CD14-positive monocyte (primary cell): ENCODE results near the gene PRDX5. TPM values are rescaled to one million over a fixed set of nuclear protein-coding genes. Genes with fewer than 3 reads are reported as not detected.

Experiments used
- DNase-seq, 3 donors: peaks; one replicate each; pipeline ENCODE4 v3.0.0-alpha.2; 2011 to 2022
- H2AFZ ChIP-seq: 2 replicates; pipeline ENCODE4 v1.6.0; 2012; ENCODE audit warnings: mild to moderate bottlenecking, low read depth, low read length, inconsistent platforms; ENCODE audit not compliant: insufficient read depth, poor library complexity, severe bottlenecking
- H3K27ac ChIP-seq, 2 donors: 1 replicate in 1 of 2; 2 replicates in 1 of 2; pipeline ENCODE4 v1.5.1; 2012 to 2013; ENCODE audit warnings: low read length in 2 of 2, control low read depth in 1 of 2, inconsistent platforms in 1 of 2, low read depth in 1 of 2, mild to moderate bottlenecking in 1 of 2
- H3K27me3 ChIP-seq, 2 donors: one replicate each; pipeline versions ENCODE4 v1.6.0 to v1.6.1; 2011 to 2013; ENCODE audit warnings: low read length in 2 of 2; ENCODE audit not compliant: control insufficient read depth in 2 of 2, insufficient read depth in 2 of 2
- H3K36me3 ChIP-seq, 2 donors: replicated peaks in 1 of 2; 1 replicate in 1 of 2; 2 replicates in 1 of 2; pipeline versions ENCODE4 v1.5.1 to v1.6.1; 2012 to 2013; ENCODE audit warnings: low read length in 2 of 2, control low read depth in 1 of 2, inconsistent platforms in 1 of 2, mild to moderate bottlenecking in 1 of 2; ENCODE audit not compliant: insufficient read depth in 2 of 2, control insufficient read depth in 1 of 2
- H3K4me1 ChIP-seq, 2 donors: 1 replicate in 1 of 2; 2 replicates in 1 of 2; pipeline versions ENCODE4 v1.5.1 to v1.6.1; 2012 to 2013; ENCODE audit warnings: low read length in 2 of 2, control low read depth in 1 of 2, inconsistent platforms in 1 of 2, mild to moderate bottlenecking in 1 of 2, moderate library complexity in 1 of 2; ENCODE audit not compliant: insufficient read depth in 2 of 2, control insufficient read depth in 1 of 2
- H3K4me2 ChIP-seq: replicated peaks from 2 replicates; pipeline ENCODE3; 2012; ENCODE audit warnings: low read length, moderate library complexity, mild to moderate bottlenecking; ENCODE audit not compliant: poor library complexity, severe bottlenecking; ENCODE audit errors: extremely low read depth
- H3K4me3 ChIP-seq, 3 experiments: fragments of 200-600 bp in 1 of 3; sonication (generic) in 1 of 3; replicated peaks in 1 of 3; 1 replicate in 2 of 3; 2 replicates in 1 of 3; pipeline ENCODE4 v1.5.1; 2011 to 2013; ENCODE audit warnings: low read length in 3 of 3, mild to moderate bottlenecking in 3 of 3, control low read depth in 2 of 3, low read depth in 2 of 3, inconsistent platforms in 1 of 3, moderate library complexity in 1 of 3
- H3K79me2 ChIP-seq: 2 replicates; pipeline ENCODE4 v1.6.0; 2012; ENCODE audit warnings: mild to moderate bottlenecking, control low read depth, inconsistent platforms, low read length, moderate library complexity; ENCODE audit not compliant: insufficient read depth
- H3K9ac ChIP-seq: 2 replicates; pipeline ENCODE4 v1.6.0; 2017; ENCODE audit warnings: low read length, mild to moderate bottlenecking; ENCODE audit not compliant: insufficient read depth, poor library complexity, severe bottlenecking
- H3K9me3 ChIP-seq, 2 donors: replicated peaks in 1 of 2; 1 replicate in 1 of 2; 2 replicates in 1 of 2; pipeline versions ENCODE4 v1.5.1 to v1.6.1; 2012 to 2013; ENCODE audit warnings: low read length in 2 of 2, control low read depth in 1 of 2; ENCODE audit not compliant: control insufficient read depth in 1 of 2, insufficient read depth in 1 of 2
- H4K20me1 ChIP-seq: 2 replicates; pipeline ENCODE4 v1.6.0; 2012; ENCODE audit warnings: mild to moderate bottlenecking, low read length, control low read depth, moderate library complexity; ENCODE audit not compliant: insufficient read depth
- H3K27ac Mint-ChIP-seq, 7 donors: one replicate each; pipeline ENCODE4 v1.8.0; 2020; ENCODE audit warnings: mild to moderate bottlenecking in 7 of 7, mixed read lengths in 7 of 7, moderate library complexity in 6 of 7, inconsistent platforms in 2 of 7
- H3K27me3 Mint-ChIP-seq, 3 donors: one replicate each; pipeline ENCODE4 v1.8.0; 2021 to 2022; ENCODE audit warnings: low read depth in 3 of 3, mild to moderate bottlenecking in 3 of 3, mixed read lengths in 3 of 3, moderate library complexity in 3 of 3, inconsistent platforms in 1 of 3
- H3K36me3 Mint-ChIP-seq, 2 donors: one replicate each; pipeline ENCODE4 v1.8.0; 2020; ENCODE audit warnings: mixed read lengths in 2 of 2, inconsistent platforms in 1 of 2, mild to moderate bottlenecking in 1 of 2
- H3K4me1 Mint-ChIP-seq: one replicate; pipeline ENCODE4 v1.8.0; 2020; ENCODE audit warnings: mild to moderate bottlenecking, mixed read lengths
- H3K4me3 Mint-ChIP-seq, 2 donors: one replicate each; pipeline ENCODE4 v1.8.0; 2020; ENCODE audit warnings: mild to moderate bottlenecking in 2 of 2, mixed read lengths in 2 of 2, moderate library complexity in 1 of 2
- H3K9me3 Mint-ChIP-seq, 7 donors: one replicate each; pipeline ENCODE4 v1.8.0; 2020 to 2022; ENCODE audit warnings: mixed read lengths in 7 of 7, mild to moderate bottlenecking in 6 of 7, moderate library complexity in 6 of 7, inconsistent platforms in 2 of 7
- WGBS: methylation state at CpG from one replicate; pipeline ENCODE4 v1.1.5; 2013; ENCODE audit warnings: missing lambda C conversion rate; ENCODE audit not compliant: insufficient coverage; 5-methylcytosine and 5-hydroxymethylcytosine counted together
- intact Hi-C, 2 donors: fragments of 100-400 bp; cut with micrococcal nuclease; formaldehyde crosslinking; loops; one replicate each; pipeline versions ENCODE4 v1.15.0 to v1.15.1; 2023
- polyA plus RNA-seq, 3 donors: library from polyadenylated mRNA; depleted of rRNA in 1 of 3; unstranded in 2 of 3; stranded (reverse) in 1 of 3; fragments of 300-500 nt in 2 of 3; fragments of >200 nt in 1 of 3; fragmentation: Illumina TruSeq in 2 of 3; gene quantifications; 1 replicate in 2 of 3; 2 replicates in 1 of 3; pipeline ENCODE4 v1.2.3, GENCODE V29; 2012 to 2021
- TF ChIP-seq, protein P1 (sequence below): fragments of 200-600 bp; IDR thresholded peaks from one replicate; pipeline ENCODE4 v1.8.0; 2022; ENCODE audit warnings: antibody characterized with exemption, mild to moderate bottlenecking

Gene PRDX5
- polyA plus RNA-seq, 3 donors: 136 to 318 (median 286) TPM

- Mint-ChIP-seq H3K9me3 (no peaks in the 10 kb centered on the region), H3K36me3 (peaks cover 35 to 63% of the 10 kb centered on the region in 2 donors), H3K4me3 (no peak overlapping the region), H3K27me3 (peaks cover 0 to 1% (median 0%) of the 10 kb centered on the region in 3 donors), H3K27ac (peak overlapping the region in 5 of 7 donors; percentile 35 to 80 (median 77)), H3K4me1 (peaks cover 25% of the 10 kb centered on the region)
- H4K20me1 ChIP-seq: peaks cover 72% of the 10 kb centered on the region
- H3K27me3 ChIP-seq: no peaks in the 10 kb centered on the region
- no peaks in the 10 kb centered on the region for H3K9me3 ChIP-seq
- no peak overlapping the region for H3K4me2 ChIP-seq
- no peak overlapping the region for H3K9ac ChIP-seq
- H3K79me2 ChIP-seq: peaks cover 48% of the 10 kb centered on the region
- peaks cover 38 to 52% of the 10 kb centered on the region in 2 donors for H3K36me3 ChIP-seq
- intact Hi-C loops: no loop called here
- H3K27ac ChIP-seq: peak overlapping the region in 1 of 2 donors; percentile 21
- H2AFZ ChIP-seq: no peak overlapping the region
- WGBS: 100% methylated on average over 10 of the region's 10 CpGs
- no peak for DNase-seq
- TF ChIP-seq, protein P1, sequence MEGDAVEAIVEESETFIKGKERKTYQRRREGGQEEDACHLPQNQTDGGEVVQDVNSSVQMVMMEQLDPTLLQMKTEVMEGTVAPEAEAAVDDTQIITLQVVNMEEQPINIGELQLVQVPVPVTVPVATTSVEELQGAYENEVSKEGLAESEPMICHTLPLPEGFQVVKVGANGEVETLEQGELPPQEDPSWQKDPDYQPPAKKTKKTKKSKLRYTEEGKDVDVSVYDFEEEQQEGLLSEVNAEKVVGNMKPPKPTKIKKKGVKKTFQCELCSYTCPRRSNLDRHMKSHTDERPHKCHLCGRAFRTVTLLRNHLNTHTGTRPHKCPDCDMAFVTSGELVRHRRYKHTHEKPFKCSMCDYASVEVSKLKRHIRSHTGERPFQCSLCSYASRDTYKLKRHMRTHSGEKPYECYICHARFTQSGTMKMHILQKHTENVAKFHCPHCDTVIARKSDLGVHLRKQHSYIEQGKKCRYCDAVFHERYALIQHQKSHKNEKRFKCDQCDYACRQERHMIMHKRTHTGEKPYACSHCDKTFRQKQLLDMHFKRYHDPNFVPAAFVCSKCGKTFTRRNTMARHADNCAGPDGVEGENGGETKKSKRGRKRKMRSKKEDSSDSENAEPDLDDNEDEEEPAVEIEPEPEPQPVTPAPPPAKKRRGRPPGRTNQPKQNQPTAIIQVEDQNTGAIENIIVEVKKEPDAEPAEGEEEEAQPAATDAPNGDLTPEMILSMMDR: no peak
- no peak overlapping the region for H3K4me3 ChIP-seq
- peaks cover 16 to 24% of the 10 kb centered on the region in 2 donors for H3K4me1 ChIP-seq
These were observed 5.0 kb upstream of the PRDX5 start for GRCh38 chr11:64312947-64313346.

GRCh38 chr11:64313491-64314145 lies 4.3 kb upstream of the PRDX5 start:
- Histone ChIP-seq H3K4me3 (no peak overlapping the region), H2AFZ (no peak overlapping the region), H3K4me1 (peaks cover 16 to 30% of the 10 kb centered on the region in 2 donors), H3K27me3 (no peaks in the 10 kb centered on the region), H3K27ac (peak overlapping the region in 1 of 2 donors; percentile 21), H3K9me3 (no peaks in the 10 kb centered on the region), H4K20me1 (peaks cover 67% of the 10 kb centered on the region), H3K4me2 (no peak overlapping the region), H3K79me2 (peaks cover 44% of the 10 kb centered on the region), H3K36me3 (peaks cover 36 to 51% of the 10 kb centered on the region in 2 donors), H3K9ac (no peak overlapping the region)
- Mint-ChIP-seq H3K9me3 (no peaks in the 10 kb centered on the region), H3K27ac (peak overlapping the region in 5 of 7 donors; percentile 14 to 80 (median 54)), H3K4me3 (no peak overlapping the region), H3K27me3 (peaks cover 0 to 1% (median 0%) of the 10 kb centered on the region in 3 donors), H3K36me3 (peaks cover 33 to 60% of the 10 kb centered on the region in 2 donors), H3K4me1 (peaks cover 27% of the 10 kb centered on the region)
- TF ChIP-seq, protein P1: no peak
- no peak for DNase-seq
- intact Hi-C loops: no loop called here
- WGBS: 88% methylated on average over 12 of the region's 18 CpGs
